Neural progenitor cell (in vitro differentiated cells): ENCODE measurements around the gene GFOD2.

ENCODE experiments used
- EZH2 ChIP-seq: fragments of 200-600 bp; sonication (generic); IDR thresholded peaks from 2 replicates; pipeline ENCODE4 v1.6.1; 2017; ENCODE audit warnings: antibody characterized with exemption, mild to moderate bottlenecking, moderate library complexity
- EZH2phosphoT487 ChIP-seq: fragments of 200-600 bp; sonication (generic); IDR thresholded peaks from 2 replicates; pipeline ENCODE4 v1.6.1; 2017; ENCODE audit warnings: antibody characterized with exemption
- TF ChIP-seq, protein P1 (sequence below): fragments of 200-600 bp; sonication (generic); IDR thresholded peaks from 2 replicates; pipeline ENCODE4 v1.5.1; 2017; ENCODE audit warnings: antibody characterized with exemption, mild to moderate bottlenecking

DNA sequence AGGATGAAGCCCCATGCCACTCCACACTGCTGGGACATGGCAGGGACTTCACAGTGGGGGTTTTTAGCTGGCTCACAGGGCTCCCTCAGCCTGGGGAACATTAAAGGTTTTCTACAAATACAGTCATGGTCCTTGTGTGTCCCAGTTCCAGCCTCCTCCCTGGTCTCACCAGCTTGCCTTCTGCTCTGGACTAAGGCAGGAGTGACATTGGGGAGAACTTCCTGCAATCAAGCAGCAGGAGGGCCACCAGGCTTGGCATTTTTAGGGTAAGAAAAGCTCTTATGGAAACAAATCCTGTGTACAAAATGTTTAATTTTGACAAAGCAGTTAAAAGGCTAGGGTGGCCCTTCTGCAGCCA is 56.5 kb downstream of the GFOD2 start:
- TF ChIP-seq EZH2 (no peak), EZH2phosphoT487 (no peak)
- TF ChIP-seq, protein P1, sequence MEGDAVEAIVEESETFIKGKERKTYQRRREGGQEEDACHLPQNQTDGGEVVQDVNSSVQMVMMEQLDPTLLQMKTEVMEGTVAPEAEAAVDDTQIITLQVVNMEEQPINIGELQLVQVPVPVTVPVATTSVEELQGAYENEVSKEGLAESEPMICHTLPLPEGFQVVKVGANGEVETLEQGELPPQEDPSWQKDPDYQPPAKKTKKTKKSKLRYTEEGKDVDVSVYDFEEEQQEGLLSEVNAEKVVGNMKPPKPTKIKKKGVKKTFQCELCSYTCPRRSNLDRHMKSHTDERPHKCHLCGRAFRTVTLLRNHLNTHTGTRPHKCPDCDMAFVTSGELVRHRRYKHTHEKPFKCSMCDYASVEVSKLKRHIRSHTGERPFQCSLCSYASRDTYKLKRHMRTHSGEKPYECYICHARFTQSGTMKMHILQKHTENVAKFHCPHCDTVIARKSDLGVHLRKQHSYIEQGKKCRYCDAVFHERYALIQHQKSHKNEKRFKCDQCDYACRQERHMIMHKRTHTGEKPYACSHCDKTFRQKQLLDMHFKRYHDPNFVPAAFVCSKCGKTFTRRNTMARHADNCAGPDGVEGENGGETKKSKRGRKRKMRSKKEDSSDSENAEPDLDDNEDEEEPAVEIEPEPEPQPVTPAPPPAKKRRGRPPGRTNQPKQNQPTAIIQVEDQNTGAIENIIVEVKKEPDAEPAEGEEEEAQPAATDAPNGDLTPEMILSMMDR = no peak
